ENCODE results near the gene TECR. TPM values are rescaled to one million over a fixed set of nuclear protein-coding genes. Genes with fewer than 3 reads are reported as not detected.
"Not testable (repeated sequence)": the region's sequence is repeated elsewhere in the genome, so short reads cannot be mapped to it uniquely, and the experiment has no call there.

Gene TECR
- total RNA-seq, 1 donor from 2014 or later, result 74.2 TPM

- not testable (repeated sequence) for DNase-seq
Measured at GRCh38 chr19:14585187-14585586, 55.8 kb downstream of the TECR start.

GRCh38 chr19:14589433-14589832 is 60.0 kb downstream of the TECR start:
- not testable (repeated sequence) for DNase-seq

GRCh38 chr19:14595558-14595957 is 66.2 kb downstream of the TECR start:
- DNase-seq, result no peak

GRCh38 chr19:14599548-14600147 is 70.3 kb downstream of the TECR start:
- no peak for DNase-seq

GRCh38 chr19:14603990-14604387 is 74.6 kb downstream of the TECR start:
- no peak for DNase-seq

- DNase-seq, result no peak
Measured at GRCh38 chr19:14606627-14607026, 77.2 kb downstream of the TECR start.

- DNase-seq, result no peak
Measured at GRCh38 chr19:14611051-14611450, 81.7 kb downstream of the TECR start.

- not testable (repeated sequence) for DNase-seq
Measured at GRCh38 chr19:14612242-14612641, 82.8 kb downstream of the TECR start.

- no peak for DNase-seq
Measured at GRCh38 chr19:14612657-14613056, 83.3 kb downstream of the TECR start.

- not testable (repeated sequence) for DNase-seq
Measured at GRCh38 chr19:14613399-14614098, 84.2 kb downstream of the TECR start.

GRCh38 chr19:14614099-14614412 is 84.7 kb downstream of the TECR start:
- DNase-seq, result peak; percentile 1

Small RNA genes within 50 kb of the gene (small RNA-seq; reads per million reads assigned to genes)
- gene RN7SL842P (ENCODE audit: low replicate concordance) (not detected), gene SNRPGP15 (ENCODE audit: low replicate concordance) (not detected)

Other genes with a start within 250 kb of the TECR start
- 32.5 TPM for gene ADGRE5, start 148.2 kb upstream of the TECR start, total RNA-seq
- gene DDX39A, start 110.3 kb upstream of the TECR start, total RNA-seq, result 48.2 TPM
- 83.0 TPM for gene PKN1, start 96.3 kb upstream of the TECR start, total RNA-seq
- not detected for gene PTGER1, start 54.2 kb upstream of the TECR start, total RNA-seq
- 98.8 TPM for gene GIPC1, start 33.5 kb upstream of the TECR start, total RNA-seq
- gene DNAJB1, start 11.2 kb upstream of the TECR start, total RNA-seq, result 79.8 TPM
- gene NDUFB7, start 42.5 kb downstream of the TECR start, total RNA-seq, result 280 TPM
- gene CLEC17A, start 53.5 kb downstream of the TECR start, total RNA-seq, result 1.0 TPM
- not detected for gene ADGRE3, start 145.2 kb downstream of the TECR start, total RNA-seq
- gene ZNF333, start 160.5 kb downstream of the TECR start, total RNA-seq, result 18.1 TPM
- 0.31 TPM for gene ADGRE2, start 249.0 kb downstream of the TECR start, total RNA-seq

Data from tongue (tissue), 3 donors.